ENCODE data around the gene C1RL.
"Not testable (repeated sequence)": the region's sequence is repeated elsewhere in the genome, so short reads cannot be mapped to it uniquely, and the experiment has no call there.

C1RL gene

DNA sequence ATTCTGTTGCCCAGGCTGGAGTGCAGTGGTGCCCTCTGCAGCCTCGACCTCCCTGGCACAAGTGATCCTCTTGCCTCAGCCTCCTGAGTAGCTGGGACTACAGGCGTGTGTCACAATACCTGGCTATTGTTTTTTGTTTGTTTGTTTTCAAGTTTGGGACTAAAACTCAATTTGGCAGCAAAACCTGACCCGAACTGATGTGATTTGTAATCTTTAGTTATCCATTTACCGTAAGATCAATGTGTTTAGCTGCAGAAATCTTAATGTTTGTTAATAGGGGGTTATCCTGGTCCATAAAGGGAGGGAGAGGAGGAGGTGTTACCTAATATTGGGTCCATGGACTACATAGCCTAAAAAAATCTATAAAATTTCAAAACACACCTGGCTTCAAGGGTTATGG is 49.2 kb downstream of the C1RL start:
- DNase-seq: no peak

DNA sequence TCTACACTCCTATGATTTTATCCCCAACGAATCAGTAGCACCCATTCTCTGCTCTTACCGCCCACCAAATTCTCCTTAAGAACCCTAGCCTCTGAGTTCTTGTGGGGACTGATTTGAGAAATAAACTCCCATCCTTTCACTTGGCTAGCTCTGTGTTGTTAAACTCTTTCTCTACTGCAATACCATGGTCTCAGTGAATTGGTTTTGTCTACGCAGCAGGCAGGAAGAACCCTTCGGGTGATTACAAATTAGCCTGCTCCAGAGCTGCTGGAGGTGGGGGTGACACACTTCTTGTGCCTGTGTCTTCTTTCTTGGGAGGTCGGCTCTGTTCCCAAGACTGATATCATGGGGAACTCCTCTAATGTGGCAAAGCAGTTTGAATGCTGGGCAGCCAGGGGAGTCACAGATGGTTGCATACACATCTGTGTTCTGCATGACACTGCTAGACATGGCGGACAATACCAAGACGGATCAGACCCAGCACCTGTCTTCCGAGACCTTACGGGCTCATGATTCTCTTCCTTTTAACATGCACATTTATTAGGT is 50.1 kb downstream of the C1RL start:
- DNase-seq: no peak

DNA sequence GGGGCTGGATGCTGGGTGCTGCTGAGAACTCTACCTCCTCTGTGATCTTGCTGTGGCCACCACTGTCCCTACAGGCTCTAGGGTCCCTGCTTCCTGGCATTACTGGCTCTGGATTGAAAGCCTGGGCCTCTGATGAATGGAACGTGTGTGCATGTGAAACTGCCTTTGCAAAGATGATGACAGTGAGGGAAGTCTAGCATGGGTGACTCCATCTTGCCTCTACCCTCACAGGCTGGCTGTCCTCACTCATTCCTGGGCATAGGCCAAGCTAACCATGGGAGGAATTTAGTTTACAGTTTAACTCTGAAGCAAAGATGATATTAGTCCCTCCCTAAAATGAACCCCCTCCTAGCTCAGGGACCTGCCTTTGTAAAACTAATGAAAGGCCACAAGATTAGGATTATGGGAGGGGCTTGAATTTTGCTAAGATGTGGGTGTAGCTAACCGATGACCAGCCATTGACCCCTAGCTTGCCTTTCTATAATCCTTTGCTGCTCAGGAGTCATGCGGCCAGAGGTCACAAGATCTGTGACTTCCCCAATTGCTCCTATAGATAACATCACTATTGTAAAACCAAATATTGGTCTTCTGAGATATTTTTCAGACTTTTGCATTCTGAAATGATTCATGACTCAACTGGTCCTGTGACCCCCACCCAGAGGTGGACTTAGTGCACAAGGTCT is 50.7 kb downstream of the C1RL start:
- no peak for DNase-seq

DNA sequence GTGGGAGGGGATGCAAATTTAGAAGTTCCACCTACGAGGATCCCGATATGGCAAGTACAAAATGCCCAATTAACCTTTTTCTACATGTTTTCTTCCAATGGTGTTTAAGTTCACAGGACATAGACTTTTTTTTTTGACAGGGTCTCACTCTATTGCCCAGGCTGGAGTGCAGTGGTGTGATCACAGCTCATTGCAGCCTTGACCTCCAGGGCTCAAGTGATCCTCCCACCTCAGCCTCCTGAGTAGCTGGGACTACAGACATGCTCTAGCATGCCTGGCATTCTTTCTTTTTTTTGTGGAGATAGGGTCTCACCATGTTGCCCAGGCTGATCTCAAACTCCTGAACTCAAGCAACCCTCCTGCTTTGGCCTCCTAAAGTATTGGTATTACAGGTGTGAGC is 53.3 kb downstream of the C1RL start:
- DNase-seq: not testable (repeated sequence)

DNA sequence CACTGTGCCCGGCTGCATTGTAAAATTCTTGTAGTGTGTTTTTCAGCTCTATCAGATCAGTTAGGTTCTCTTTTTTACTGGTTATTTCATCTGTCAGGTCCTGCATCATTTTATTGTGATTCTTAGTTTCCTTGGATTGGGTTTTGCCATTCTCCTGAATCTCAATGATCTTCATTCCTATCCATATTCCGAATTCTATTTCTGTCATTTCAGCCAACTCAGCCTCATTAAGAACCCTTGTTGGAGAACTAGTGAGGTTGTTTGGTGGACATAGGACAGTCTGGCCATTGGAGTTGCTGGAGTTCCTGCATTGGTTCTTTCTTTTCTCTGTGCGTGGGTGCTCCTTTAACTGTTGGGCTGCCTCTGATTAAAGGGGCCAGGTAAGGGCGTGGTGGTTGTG is 54.1 kb downstream of the C1RL start:
- no peak for DNase-seq

DNA sequence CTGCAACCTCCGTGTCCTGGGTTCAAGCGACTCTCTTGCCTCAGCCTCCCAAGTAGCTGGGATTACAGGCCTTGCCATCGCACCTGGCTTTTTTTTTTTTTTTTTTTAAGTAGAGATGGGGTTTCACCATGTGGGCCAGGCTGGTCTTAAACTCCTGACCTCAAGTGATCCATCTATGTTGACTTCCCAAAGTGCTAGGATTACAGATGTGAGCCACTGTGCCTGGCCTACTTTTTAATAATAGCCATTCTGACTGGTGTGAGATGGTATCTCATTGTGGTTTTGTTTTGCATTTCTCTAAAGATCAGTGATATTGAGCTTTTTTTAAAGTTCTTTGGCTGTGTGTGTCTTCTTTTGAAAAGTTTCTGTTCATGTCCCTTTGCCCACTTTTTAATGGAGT is 59.0 kb downstream of the C1RL start:
- not testable (repeated sequence) for DNase-seq

DNA sequence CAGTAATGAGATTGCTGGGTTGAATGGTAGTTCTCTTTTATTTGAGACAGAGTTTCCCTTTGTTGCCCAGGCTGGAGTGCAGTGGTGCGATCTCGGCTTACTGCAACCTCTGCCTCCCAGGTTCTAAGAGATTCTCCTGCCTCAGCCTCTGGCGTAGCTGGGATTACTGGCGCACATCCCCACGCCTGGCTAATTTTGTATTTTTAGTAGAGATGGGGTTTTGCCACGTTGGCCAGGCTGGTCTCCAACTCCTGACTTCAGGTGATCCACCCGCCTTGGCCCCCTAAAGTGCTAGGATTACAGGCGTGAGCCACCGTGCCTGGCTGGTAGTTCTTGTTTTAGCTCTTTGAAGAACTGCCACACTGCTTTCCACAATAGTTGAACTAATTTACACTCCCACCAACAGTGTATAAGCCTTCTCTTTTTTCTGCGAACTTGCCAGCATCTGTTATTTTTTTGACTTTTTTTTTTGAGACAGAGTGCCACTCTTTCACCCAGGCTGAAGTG is 59.5 kb downstream of the C1RL start:
- DNase-seq: not testable (repeated sequence)

DNA sequence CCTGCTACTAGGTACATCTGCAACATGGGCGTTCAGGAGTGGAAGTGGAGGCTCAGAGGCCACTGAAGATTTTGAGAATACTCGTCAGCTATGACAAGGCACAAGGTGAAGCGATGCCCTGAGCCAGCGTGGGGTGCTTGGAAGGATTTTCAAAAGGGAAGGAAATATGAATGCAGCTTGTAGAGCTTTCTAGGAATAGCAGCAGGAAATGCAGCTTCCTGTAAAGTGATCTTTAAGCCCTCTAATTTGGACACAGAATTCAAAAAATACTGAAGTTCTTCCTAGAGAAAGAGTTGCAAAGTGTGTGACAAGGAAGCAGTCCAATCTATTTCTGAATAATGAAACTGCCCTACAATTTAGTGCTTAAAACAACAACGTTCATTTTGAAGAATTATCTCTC is 61.7 kb downstream of the C1RL start:
- no peak for DNase-seq

DNA sequence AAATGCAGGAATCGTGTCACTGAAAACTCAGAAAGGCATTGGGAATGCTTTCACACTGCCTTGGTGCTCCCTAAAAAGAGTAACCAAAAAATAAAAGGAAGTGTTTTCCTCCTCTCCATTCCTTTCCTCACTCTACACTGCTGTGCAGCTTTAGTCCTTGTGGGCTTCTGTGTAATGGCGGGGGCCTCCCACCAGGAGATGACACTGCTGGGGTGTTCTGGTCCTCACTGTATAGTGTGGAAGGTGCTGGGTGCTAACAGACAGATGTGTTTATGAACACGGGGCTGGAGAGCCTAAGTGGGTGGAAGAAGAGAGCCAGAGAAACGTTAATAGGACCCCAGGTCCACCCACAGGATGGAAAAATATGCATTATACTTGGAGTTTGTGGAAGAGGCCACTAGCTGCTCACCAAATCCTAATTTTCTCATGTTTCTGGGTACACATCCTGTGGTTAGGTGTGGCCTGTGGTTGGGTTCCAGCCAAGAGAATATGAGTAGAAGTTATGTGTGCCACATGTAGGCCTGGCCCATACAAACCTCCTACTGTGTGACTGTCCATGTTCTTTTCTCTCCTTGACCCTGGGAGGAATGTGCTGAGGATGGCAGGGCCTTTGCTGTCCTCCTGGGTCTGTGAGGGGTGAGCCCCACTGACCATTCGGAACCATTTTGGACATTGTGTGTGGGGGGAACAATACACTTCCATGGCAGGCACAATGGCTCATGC is 62.5 kb downstream of the C1RL start:
- DNase-seq: no peak

DNA sequence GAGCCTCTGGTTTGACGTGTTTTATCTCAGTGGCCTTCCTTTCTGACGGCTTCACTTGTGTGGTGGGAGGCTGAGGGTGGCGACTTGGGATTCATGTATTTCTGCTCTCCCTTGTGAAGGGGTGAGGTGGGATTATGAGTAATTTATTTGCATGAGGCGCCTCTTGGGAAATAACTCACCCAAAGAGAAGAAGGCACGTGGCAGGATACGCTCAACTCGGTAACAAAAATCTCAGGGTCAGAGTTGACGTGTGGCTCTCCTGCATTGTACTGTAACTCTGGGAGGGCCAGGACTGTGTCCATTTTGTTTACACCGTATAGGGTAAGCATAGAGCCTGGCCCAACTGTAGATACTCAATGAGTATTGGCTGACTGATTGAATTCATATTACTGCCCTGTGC is 63.1 kb downstream of the C1RL start:
- DNase-seq: no peak
